GM18861 (cell line): Measurements from ENCODE around the gene LTO1.

Source experiments
- ATAC-seq: cut with Tn5 transposase; IDR thresholded peaks from one replicate; pipeline ENCODE4 v1.9.1; 2021; ENCODE audit not compliant: unreplicated experiment

Gene LTO1

GRCh38 chr11:69658626-69659450 lies 16.3 kb downstream of the LTO1 start:
- ATAC-seq: no peak

GRCh38 chr11:69657911-69658625 lies 17.1 kb downstream of the LTO1 start:
- ATAC-seq: no peak

- no peak for ATAC-seq
Measured at GRCh38 chr11:69657456-69657910, 17.7 kb downstream of the LTO1 start.

- no peak for ATAC-seq
Measured at GRCh38 chr11:69656536-69657455, 18.4 kb downstream of the LTO1 start.

GRCh38 chr11:69655479-69656428 lies 19.4 kb downstream of the LTO1 start:
- no peak for ATAC-seq

GRCh38 chr11:69654660-69655478 lies 20.3 kb downstream of the LTO1 start:
- no peak for ATAC-seq

GRCh38 chr11:69654001-69654659 lies 21.0 kb downstream of the LTO1 start:
- ATAC-seq: no peak

GRCh38 chr11:69653406-69653960 lies 21.7 kb downstream of the LTO1 start:
- ATAC-seq: no peak

- ATAC-seq: no peak
Measured at GRCh38 chr11:69652999-69653398, 22.2 kb downstream of the LTO1 start.

GRCh38 chr11:69651834-69652620 lies 23.1 kb downstream of the LTO1 start:
- no peak for ATAC-seq

GRCh38 chr11:69650832-69651344 lies 24.3 kb downstream of the LTO1 start:
- ATAC-seq: no peak

- ATAC-seq: no peak
Measured at GRCh38 chr11:69650081-69650831, 24.9 kb downstream of the LTO1 start.

- no peak for ATAC-seq
Measured at GRCh38 chr11:69649576-69649900, 25.6 kb downstream of the LTO1 start.

GRCh38 chr11:69648679-69649575 lies 26.2 kb downstream of the LTO1 start:
- no peak for ATAC-seq

GRCh38 chr11:69647761-69648497 lies 27.2 kb downstream of the LTO1 start:
- ATAC-seq: no peak
